ENCODE measurements around the gene LGALS13. TPM values are rescaled to one million over a fixed set of nuclear protein-coding genes. Genes with fewer than 3 reads are reported as not detected.

LGALS13 gene
- total RNA-seq, 1 experiment from 2014 or later = not detected

GRCh38 chr19:39595950-39596349, 6.4 kb upstream of the LGALS13 start:
- H3T11ph ChIP-seq (ENCODE audit: low read length) = no peak overlapping the region
- H3K23ac ChIP-seq (ENCODE audit: insufficient read length, low read depth, low read length) = no peak overlapping the region
- no peak overlapping the region for H4K5ac ChIP-seq (ENCODE audit: insufficient read length, low read depth, low read length)
- Mint-ChIP-seq H3K27ac (no peak overlapping the region), H3K27me3 (ENCODE audit: low read depth) (peaks cover 63% of the 10 kb centered on the region), H3K36me3 (ENCODE audit: insufficient read depth in 1 of 3, low read depth in 3 of 3) (no peaks in the 10 kb centered on the region), H3K4me3 (no peak overlapping the region), H3K4me1 (no peaks in the 10 kb centered on the region), H3K9me3 (peaks cover 5 to 7% of the 10 kb centered on the region in 2 experiments; a peak in 4 of 5 replicates)
- no peak overlapping the region for H4K8ac ChIP-seq (replicated peaks; ENCODE audit: insufficient read length, low read depth, low read length)
- H2BK12ac ChIP-seq (ENCODE audit: insufficient read length, low read depth, low read length) = no peak overlapping the region
- TF ChIP-seq CTCF (conservative IDR thresholded peaks at IDR 0.05) = no peak
- H4K20me1 ChIP-seq (ENCODE audit: control insufficient read depth, insufficient read depth, insufficient read length) = no peaks in the 10 kb centered on the region
- H3K18ac ChIP-seq (ENCODE audit: insufficient read length, low read depth, low read length) = no peak overlapping the region
- no peak overlapping the region for H2BK5ac ChIP-seq (ENCODE audit: insufficient read length, low read length)
- no peaks in the 10 kb centered on the region for H3K79me2 ChIP-seq (ENCODE audit: insufficient read depth, low read length)
- DNase-seq = no peak
- H3K4me2 ChIP-seq (ENCODE audit: insufficient read depth, insufficient read length, low read length) = no peak overlapping the region
- no peak overlapping the region for H2AFZ ChIP-seq (ENCODE audit: low read length)
- H3K27ac ChIP-seq (ENCODE audit: insufficient read length, low read depth, low read length) = no peak overlapping the region
- no peak overlapping the region for H3K56ac ChIP-seq (ENCODE audit: insufficient read length, low read depth, low read length)
- no peaks in the 10 kb centered on the region for H3K9me3 ChIP-seq (ENCODE audit: control insufficient read depth, low read depth, low read length)
- no peaks in the 10 kb centered on the region for H3K4me1 ChIP-seq (ENCODE audit: insufficient read depth, low read length)
- H4K91ac ChIP-seq (ENCODE audit: insufficient read length, low read depth, low read length) = no peak overlapping the region
- no peak overlapping the region for H3K4ac ChIP-seq (ENCODE audit: low read depth, low read length)
- H3K9ac ChIP-seq (ENCODE audit: extremely low read depth, insufficient read length, low read length) = no peak overlapping the region
- no peak overlapping the region for H2BK20ac ChIP-seq (ENCODE audit: low read depth, low read length, poor library complexity, severe bottlenecking)
- no peaks in the 10 kb centered on the region for H3K23me2 ChIP-seq (ENCODE audit: insufficient read length, low read depth, low read length, poor library complexity, severe bottlenecking)
- no peak overlapping the region for H3K14ac ChIP-seq (ENCODE audit: insufficient read depth, low read length)
- no peaks in the 10 kb centered on the region for H3K79me1 ChIP-seq (ENCODE audit: insufficient read depth, low read depth, low read length, poor library complexity, severe bottlenecking)
- H2AK5ac ChIP-seq (ENCODE audit: insufficient read length, low read length) = no peak overlapping the region
- no peak overlapping the region for H2BK15ac ChIP-seq (ENCODE audit: low read depth, low read length)
- no CpG with 5 or more reads among the region's 6 CpGs for WGBS (ENCODE audit: extremely low coverage, insufficient read length, low lambda C conversion rate)
- H2BK120ac ChIP-seq (ENCODE audit: low read depth, low read length, poor library complexity, severe bottlenecking) = no peak overlapping the region
- H3K27me3 ChIP-seq (ENCODE audit: insufficient read depth, low read length) = no peaks in the 10 kb centered on the region
